Caco-2 (cell line): ENCODE data around the gene PLXNA4. TPM values are rescaled to one million over a fixed set of nuclear protein-coding genes. Genes with fewer than 3 reads are reported as not detected.

Experiments used
- BruUV-seq: library from RNA; stranded (reverse); fragments of 400-500 nt; replicated peaks from 2 replicates; lab custom pipeline; 2021; lab: Mats Ljungman, UMichigan
- CTCF ChIA-PET: fragments of 300-600 bp; sonication (Branson Sonifier 250); formaldehyde crosslinking; loops from one replicate; lab custom pipeline; 2022; ENCODE audit warnings: antibody characterized with exemption; lab: Charles Lee
- POLR2A ChIA-PET: fragments of 300-600 bp; sonication (Branson Sonifier 250); formaldehyde crosslinking; loops from one replicate; lab custom pipeline; 2022; ENCODE audit warnings: antibody characterized with exemption; lab: Charles Lee
- DNase-seq, 2 experiments: peaks; one replicate each; pipeline versions ENCODE4 v3.0.0 to v3.0.0-alpha.2; 2020 to 2022
- H3K27me3 ChIP-seq: replicated peaks from 2 replicates; pipeline ENCODE4 v1.6.0; 2011; ENCODE audit warnings: low read length; ENCODE audit not compliant: control insufficient read depth, insufficient read depth
- H3K36me3 ChIP-seq: 2 replicates; pipeline ENCODE4 v1.5.1; 2011; ENCODE audit warnings: low read length; ENCODE audit not compliant: control insufficient read depth, insufficient read depth
- H3K4me1 ChIP-seq: fragments of 250-450 bp; sonication (Bioruptor Pico); 2 replicates; pipeline ENCODE4 v1.5.1; 2020; ENCODE audit warnings: mild to moderate bottlenecking
- H3K4me3 ChIP-seq: 2 replicates; pipeline ENCODE4 v1.5.1; 2011; ENCODE audit warnings: low read depth, mild to moderate bottlenecking, control low read depth, low read length
- H3K9me3 ChIP-seq: fragments of 250-450 bp; sonication (Bioruptor Pico); 2 replicates; pipeline ENCODE4 v1.5.1; 2020; ENCODE audit warnings: mild to moderate bottlenecking, moderate library complexity
- H3K27ac Mint-ChIP-seq: one replicate; pipeline ENCODE4 v1.8.0; 2022; ENCODE audit warnings: mixed read lengths; ENCODE audit not compliant: unreplicated experiment
- H3K27me3 Mint-ChIP-seq: one replicate; pipeline ENCODE4 v1.8.0; 2022; ENCODE audit warnings: mixed read lengths; ENCODE audit not compliant: insufficient read depth, unreplicated experiment
- H3K36me3 Mint-ChIP-seq: one replicate; pipeline ENCODE4 v1.8.0; 2022; ENCODE audit warnings: mild to moderate bottlenecking, mixed read lengths; ENCODE audit not compliant: insufficient read depth, unreplicated experiment
- H3K4me1 Mint-ChIP-seq: one replicate; pipeline ENCODE4 v1.8.0; 2022; ENCODE audit warnings: low read depth, mixed read lengths; ENCODE audit not compliant: unreplicated experiment
- H3K4me3 Mint-ChIP-seq: one replicate; pipeline ENCODE4 v1.8.0; 2022; ENCODE audit warnings: mild to moderate bottlenecking, moderate library complexity, mixed read lengths; ENCODE audit not compliant: unreplicated experiment
- H3K9me3 Mint-ChIP-seq: one replicate; pipeline ENCODE4 v1.8.0; 2022; ENCODE audit warnings: mixed read lengths; ENCODE audit not compliant: unreplicated experiment
- intact Hi-C: fragments of 100-400 bp; cut with micrococcal nuclease; formaldehyde crosslinking; loops from one replicate; pipeline ENCODE4 v1.10.0; 2022; ENCODE audit not compliant: unreplicated experiment
- total RNA-seq: library from RNA; stranded (reverse); gene quantifications from 2 replicates; pipeline ENCODE4 v1.2.3, GENCODE V29; 2022
- TF ChIP-seq, protein P1 (sequence below), 2 experiments: fragments of 200-600 bp in 1 of 2; IDR thresholded peaks; 1 replicate in 1 of 2; 2 replicates in 1 of 2; pipeline versions ENCODE4 v1.5.1 to v1.8.0; 2011 to 2022; ENCODE audit warnings: antibody characterized with exemption in 1 of 2, control low read depth in 1 of 2, inconsistent platforms in 1 of 2, low read depth in 1 of 2, low read length in 1 of 2, mild to moderate bottlenecking in 1 of 2, moderate library complexity in 1 of 2; ENCODE audit not compliant: insufficient read depth in 1 of 2, severe bottlenecking in 1 of 2, unreplicated experiment in 1 of 2

Gene PLXNA4
- total RNA-seq, 1 experiment from 2014 or later, result 0.43 TPM

DNA sequence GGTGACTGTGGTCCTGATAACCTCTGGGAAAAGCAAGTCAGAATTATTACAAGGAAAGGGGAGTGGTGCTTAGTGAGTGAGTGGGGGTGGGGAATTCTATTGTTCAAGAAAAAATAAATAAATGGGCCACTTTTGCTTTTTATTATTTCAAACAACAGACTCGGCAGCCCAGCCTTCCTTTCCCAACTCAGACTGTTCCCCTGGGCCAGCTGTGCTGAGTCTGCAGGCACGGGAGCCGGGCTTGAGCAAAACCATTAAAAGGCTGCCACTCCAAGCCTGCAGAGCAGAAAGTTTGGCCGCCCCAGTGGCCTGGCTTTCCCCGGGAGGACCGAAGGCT, 90.0 kb downstream of the PLXNA4 start:
- no TSS peak for BruUV-seq
- Histone ChIP-seq H3K4me1 (no peaks in the 10 kb centered on the region), H3K9me3 (no peaks in the 10 kb centered on the region), H3K4me3 (no peak overlapping the region), H3K27me3 (peaks cover 6% of the 10 kb centered on the region), H3K36me3 (no peaks in the 10 kb centered on the region)
- H3K27ac Mint-ChIP-seq, result no peak overlapping the region
- no peak for DNase-seq
- TF ChIP-seq, protein P1, sequence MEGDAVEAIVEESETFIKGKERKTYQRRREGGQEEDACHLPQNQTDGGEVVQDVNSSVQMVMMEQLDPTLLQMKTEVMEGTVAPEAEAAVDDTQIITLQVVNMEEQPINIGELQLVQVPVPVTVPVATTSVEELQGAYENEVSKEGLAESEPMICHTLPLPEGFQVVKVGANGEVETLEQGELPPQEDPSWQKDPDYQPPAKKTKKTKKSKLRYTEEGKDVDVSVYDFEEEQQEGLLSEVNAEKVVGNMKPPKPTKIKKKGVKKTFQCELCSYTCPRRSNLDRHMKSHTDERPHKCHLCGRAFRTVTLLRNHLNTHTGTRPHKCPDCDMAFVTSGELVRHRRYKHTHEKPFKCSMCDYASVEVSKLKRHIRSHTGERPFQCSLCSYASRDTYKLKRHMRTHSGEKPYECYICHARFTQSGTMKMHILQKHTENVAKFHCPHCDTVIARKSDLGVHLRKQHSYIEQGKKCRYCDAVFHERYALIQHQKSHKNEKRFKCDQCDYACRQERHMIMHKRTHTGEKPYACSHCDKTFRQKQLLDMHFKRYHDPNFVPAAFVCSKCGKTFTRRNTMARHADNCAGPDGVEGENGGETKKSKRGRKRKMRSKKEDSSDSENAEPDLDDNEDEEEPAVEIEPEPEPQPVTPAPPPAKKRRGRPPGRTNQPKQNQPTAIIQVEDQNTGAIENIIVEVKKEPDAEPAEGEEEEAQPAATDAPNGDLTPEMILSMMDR (IDR thresholded peaks at IDR 0.05; ENCODE audit: insufficient read depth in 1 of 2, low read depth in 1 of 2, low read length in 1 of 2, severe bottlenecking in 1 of 2, unreplicated experiment in 1 of 2), result no peak
- peaks cover 46% of the 10 kb centered on the region for H3K27me3 Mint-ChIP-seq
- POLR2A ChIA-PET, result no interaction called here
- CTCF ChIA-PET, result no interaction called here
- intact Hi-C loops, result no loop called here
- no peaks in the 10 kb centered on the region for H3K4me1 Mint-ChIP-seq
- H3K36me3 Mint-ChIP-seq, result no peaks in the 10 kb centered on the region
- no peaks in the 10 kb centered on the region for H3K9me3 Mint-ChIP-seq
- H3K4me3 Mint-ChIP-seq, result no peak overlapping the region

GRCh38 chr7:132485600-132486273, 90.5 kb downstream of the PLXNA4 start:
- Histone ChIP-seq H3K4me3 (no peak overlapping the region), H3K36me3 (no peaks in the 10 kb centered on the region), H3K4me1 (no peaks in the 10 kb centered on the region), H3K27me3 (peaks cover 6% of the 10 kb centered on the region), H3K9me3 (no peaks in the 10 kb centered on the region)
- H3K4me3 Mint-ChIP-seq, result no peak overlapping the region
- intact Hi-C loops, result no loop called here
- no peaks in the 10 kb centered on the region for H3K4me1 Mint-ChIP-seq
- ChIA-PET POLR2A (no interaction called here), CTCF (no interaction called here)
- H3K36me3 Mint-ChIP-seq, result no peaks in the 10 kb centered on the region
- H3K27me3 Mint-ChIP-seq, result peaks cover 46% of the 10 kb centered on the region
- BruUV-seq, result no TSS peak
- no peak for DNase-seq
- TF ChIP-seq, protein P1 (IDR thresholded peaks at IDR 0.05; ENCODE audit: insufficient read depth in 1 of 2, low read depth in 1 of 2, low read length in 1 of 2, severe bottlenecking in 1 of 2, unreplicated experiment in 1 of 2), result no peak
- no peak overlapping the region for H3K27ac Mint-ChIP-seq
- no peaks in the 10 kb centered on the region for H3K9me3 Mint-ChIP-seq

GRCh38 chr7:132485136-132485535, 91.1 kb downstream of the PLXNA4 start:
- Mint-ChIP-seq H3K9me3 (no peaks in the 10 kb centered on the region), H3K27ac (no peak overlapping the region), H3K4me3 (no peak overlapping the region), H3K4me1 (no peaks in the 10 kb centered on the region), H3K27me3 (peaks cover 46% of the 10 kb centered on the region), H3K36me3 (no peaks in the 10 kb centered on the region)
- no peaks in the 10 kb centered on the region for H3K9me3 ChIP-seq
- H3K36me3 ChIP-seq, result no peaks in the 10 kb centered on the region
- TF ChIP-seq, protein P1 (IDR thresholded peaks at IDR 0.05; ENCODE audit: insufficient read depth in 1 of 2, low read depth in 1 of 2, low read length in 1 of 2, severe bottlenecking in 1 of 2, unreplicated experiment in 1 of 2), result no peak
- intact Hi-C loops, result no loop called here
- H3K27me3 ChIP-seq, result peaks cover 6% of the 10 kb centered on the region
- no peak for DNase-seq
- no peak overlapping the region for H3K4me3 ChIP-seq
- ChIA-PET CTCF (no interaction called here), POLR2A (no interaction called here)
- H3K4me1 ChIP-seq, result no peaks in the 10 kb centered on the region
- BruUV-seq, result no TSS peak
